Measurements from ENCODE around the gene ATP13A2. TPM values are rescaled to one million over a fixed set of nuclear protein-coding genes. Genes with fewer than 3 reads are reported as not detected.
"Not testable (repeated sequence)": the region's sequence is repeated elsewhere in the genome, so short reads cannot be mapped to it uniquely, and the experiment has no call there.

The ATP13A2 gene
- polyA plus RNA-seq, 4 donors = 14.6 to 33.7 (median 17.4) TPM

GRCh38 chr1:16938351-16939321 lies 73.1 kb downstream of the ATP13A2 start:
- Histone ChIP-seq H3K4me1 (ENCODE audit: control insufficient read depth in 3 of 3, insufficient read depth in 2 of 3, low read depth in 1 of 3, low read length in 2 of 3) (no peaks in the 10 kb centered on the region), H3K27me3 (ENCODE audit: control insufficient read depth in 3 of 3, insufficient read depth in 3 of 3, low read length in 3 of 3) (no peaks in the 10 kb centered on the region), H3K4me3 (ENCODE audit: low read depth in 1 of 3, low read length in 3 of 3) (no peak overlapping the region), H3K9me3 (ENCODE audit: control insufficient read depth in 2 of 2, insufficient read depth in 1 of 2, low read depth in 1 of 2, low read length in 1 of 2) (no peaks in the 10 kb centered on the region), H3K27ac (ENCODE audit: low read depth in 1 of 3, low read length in 2 of 3) (no peak overlapping the region), H3K36me3 (ENCODE audit: control insufficient read depth in 3 of 3, insufficient read depth in 2 of 3, low read depth in 1 of 3, low read length in 3 of 3) (peaks cover 0 to 17% (median 0%) of the 10 kb centered on the region in 3 donors)
- DNase-seq = no peak
- WGBS, 3 donors = 68 to 88% (median 79%) methylated on average over 46 to 51 of the region's 51 CpGs
- FAIRE-seq = no peak

GRCh38 chr1:16936580-16936979 lies 75.1 kb downstream of the ATP13A2 start:
- H3K9me3 ChIP-seq (ENCODE audit: control insufficient read depth in 2 of 2, insufficient read depth in 1 of 2, low read depth in 1 of 2, low read length in 1 of 2); H3K4me3 ChIP-seq (ENCODE audit: low read depth in 1 of 3, low read length in 3 of 3); H3K27ac ChIP-seq (ENCODE audit: low read depth in 1 of 3, low read length in 2 of 3); H3K4me1 ChIP-seq (ENCODE audit: control insufficient read depth in 3 of 3, insufficient read depth in 2 of 3, low read depth in 1 of 3, low read length in 2 of 3); DNase-seq; H3K27me3 ChIP-seq (ENCODE audit: control insufficient read depth in 3 of 3, insufficient read depth in 3 of 3, low read length in 3 of 3); FAIRE-seq: not testable (repeated sequence)
- H3K36me3 ChIP-seq (ENCODE audit: control insufficient read depth in 3 of 3, insufficient read depth in 2 of 3, low read depth in 1 of 3, low read length in 3 of 3) = peaks cover 0 to 20% (median 0%) of the 10 kb centered on the region in 3 donors
- WGBS, 3 donors = 87 to 93% (median 93%) methylated on average over 16 of the region's 16 CpGs

Other genes starting within 250 kb of the ATP13A2 start
- gene RNU1-2, start 115.9 kb downstream of the ATP13A2 start, polyA plus RNA-seq = not detected
- gene CROCC, start 90.0 kb downstream of the ATP13A2 start, polyA plus RNA-seq = 10 to 100 TPM in 2 of 4 donors, 1 to 10 TPM in 2; 2.7 to 19.6 (median 10.2) TPM
- gene MFAP2, start 31.3 kb downstream of the ATP13A2 start, polyA plus RNA-seq = 100 to 1,000 TPM in 1 of 4 donors, 1 to 10 TPM in 2, not detected in 1; 2.4 to 125 (median 8.7) TPM
- 100 to 1,000 TPM; 145 to 380 (median 224) TPM for gene SDHB, start 42.1 kb upstream of the ATP13A2 start, polyA plus RNA-seq
- 10 to 100 TPM in 1 of 4 donors, under 1 TPM in 2, not detected in 1; 0.28 to 95.2 (median 0.54) TPM for gene PADI2, start 107.5 kb upstream of the ATP13A2 start, polyA plus RNA-seq
- gene PADI1, start 193.2 kb upstream of the ATP13A2 start, polyA plus RNA-seq = under 1 TPM in 3 of 4 donors, not detected in 1; 0.01 to 0.27 (median 0.10) TPM
- under 1 TPM in 2 of 4 donors, not detected in 2; 0.01 to 0.04 TPM for gene PADI3, start 237.2 kb upstream of the ATP13A2 start, polyA plus RNA-seq

All from small intestine (tissue), 7 donors.